Mesodermal cell (in vitro differentiated cells): ENCODE data around the gene SEPTIN3. TPM values are rescaled to one million over a fixed set of nuclear protein-coding genes. Genes with fewer than 3 reads are reported as not detected.
A peak's percentile ranks its signal among the peaks of the same experiment; 100 is the strongest.

Experiments used
- H3K27ac ChIP-seq: 2 replicates; pipeline ENCODE4 v1.7.0; 2013; ENCODE audit warnings: mild to moderate bottlenecking, low read depth, low read length, moderate library complexity; ENCODE audit not compliant: severe bottlenecking
- H3K36me3 ChIP-seq: 2 replicates; pipeline ENCODE4 v1.7.1; 2013; ENCODE audit warnings: mild to moderate bottlenecking, low read length, moderate library complexity; ENCODE audit not compliant: control insufficient read depth, insufficient read depth
- H3K4me1 ChIP-seq: one replicate; pipeline ENCODE4 v1.7.1; 2013; ENCODE audit warnings: mild to moderate bottlenecking, low read length; ENCODE audit not compliant: insufficient read depth, control insufficient read depth, poor library complexity, severe bottlenecking
- H3K4me3 ChIP-seq: 2 replicates; pipeline ENCODE4 v1.7.0; 2013; ENCODE audit warnings: low read length, control low read depth, mild to moderate bottlenecking; ENCODE audit not compliant: insufficient read depth, poor library complexity, severe bottlenecking; ENCODE audit errors: extremely low read depth
- H3K9me3 ChIP-seq: 2 replicates; pipeline ENCODE4 v1.7.1; 2013; ENCODE audit warnings: mild to moderate bottlenecking, low read length, moderate library complexity; ENCODE audit not compliant: control insufficient read depth
- WGBS, 2 experiments: methylation state at CpG; one replicate each; pipeline ENCODE4 v1.1.5; 2013; ENCODE audit warnings: missing lambda C conversion rate in 2 of 2; ENCODE audit not compliant: insufficient coverage in 2 of 2; 5-methylcytosine and 5-hydroxymethylcytosine counted together
- polyA plus RNA-seq, 2 experiments: library from polyadenylated mRNA; stranded (reverse); fragments of 50-300 nt; gene quantifications; one replicate each; pipeline ENCODE4 v1.2.3, GENCODE V29; 2013

SEPTIN3 gene
- polyA plus RNA-seq (2013, experiment 1 of 2), result 6.2 TPM
- polyA plus RNA-seq (2013, experiment 2 of 2), result 3.4 TPM

GRCh38 chr22:41969110-41969646, at the start of gene SEPTIN3:
SEPTIN3 (plus strand) TSS chr22:41969443; CDS start chr22:41971493, 2,050 bp downstream.
- Histone ChIP-seq H3K27ac (no peak within 1 kb of the TSS), H3K4me3 (no peak within 1 kb of the TSS), H3K9me3 (peaks cover 4% of the 10 kb centered on the region), H3K36me3 (no peaks in the 10 kb centered on the region), H3K4me1 (peaks cover 10% of the 10 kb centered on the region)
- 57 to 87% methylated on average over 3 to 5 of the region's 8 CpGs for WGBS, 2 experiments

GRCh38 chr22:41920271-41920976, 48.8 kb upstream of the SEPTIN3 start:
- Histone ChIP-seq H3K4me1 (peaks cover 4% of the 10 kb centered on the region), H3K36me3 (no peaks in the 10 kb centered on the region), H3K27ac (no peak overlapping the region), H3K4me3 (no peak overlapping the region), H3K9me3 (no peaks in the 10 kb centered on the region)
- WGBS, 2 experiments, result 80% methylated on average over 14 to 21 of the region's 21 CpGs

- Histone ChIP-seq H3K4me1 (no peaks in the 10 kb centered on the region), H3K27ac (no peak overlapping the region), H3K9me3 (no peaks in the 10 kb centered on the region), H3K36me3 (no peaks in the 10 kb centered on the region), H3K4me3 (no peak overlapping the region)
- no CpG with 5 or more reads among the region's 5 CpGs for WGBS, 2 experiments
These were observed 46.9 kb upstream of the SEPTIN3 start for GRCh38 chr22:41922328-41922727.

GRCh38 chr22:41922940-41923594, 46.2 kb upstream of the SEPTIN3 start:
- WGBS, 2 experiments, result 94 to 97% methylated on average over 4 of the region's 4 CpGs
- no peaks in the 10 kb centered on the region for H3K4me1 ChIP-seq
- H3K36me3 ChIP-seq, result no peaks in the 10 kb centered on the region
- no peak overlapping the region for H3K27ac ChIP-seq
- no peaks in the 10 kb centered on the region for H3K9me3 ChIP-seq
- H3K4me3 ChIP-seq, result no peak overlapping the region

- WGBS, 2 experiments, result 88 to 92% methylated on average over 8 to 12 of the region's 14 CpGs
- H3K36me3 ChIP-seq, result no peaks in the 10 kb centered on the region
- H3K4me1 ChIP-seq, result no peaks in the 10 kb centered on the region
- H3K4me3 ChIP-seq, result no peak overlapping the region
- H3K9me3 ChIP-seq, result no peaks in the 10 kb centered on the region
- H3K27ac ChIP-seq, result no peak overlapping the region
These were observed 45.5 kb upstream of the SEPTIN3 start for GRCh38 chr22:41923595-41924276.

- 4 to 6% methylated on average over 23 to 34 of the region's 48 CpGs for WGBS, 2 experiments
- no peaks in the 10 kb centered on the region for H3K36me3 ChIP-seq
- H3K9me3 ChIP-seq, result no peaks in the 10 kb centered on the region
- no peak overlapping the region for H3K27ac ChIP-seq
- peak overlapping the region; percentile 23 for H3K4me3 ChIP-seq
- H3K4me1 ChIP-seq, result no peaks in the 10 kb centered on the region
These were observed 43.3 kb upstream of the SEPTIN3 start for GRCh38 chr22:41925783-41926460.

- no peak overlapping the region for H3K27ac ChIP-seq
- H3K9me3 ChIP-seq, result no peaks in the 10 kb centered on the region
- WGBS, 2 experiments, result 84 to 85% methylated on average over 5 to 6 of the region's 6 CpGs
- no peak overlapping the region for H3K4me3 ChIP-seq
- no peaks in the 10 kb centered on the region for H3K4me1 ChIP-seq
- no peaks in the 10 kb centered on the region for H3K36me3 ChIP-seq
These were observed 41.4 kb upstream of the SEPTIN3 start for GRCh38 chr22:41927813-41928212.

GRCh38 chr22:41928593-41929417, 40.4 kb upstream of the SEPTIN3 start:
- H3K4me3 ChIP-seq, result no peak overlapping the region
- no peaks in the 10 kb centered on the region for H3K36me3 ChIP-seq
- 74 to 91% methylated on average over 5 to 13 of the region's 14 CpGs for WGBS, 2 experiments
- no peaks in the 10 kb centered on the region for H3K9me3 ChIP-seq
- no peak overlapping the region for H3K27ac ChIP-seq
- H3K4me1 ChIP-seq, result no peaks in the 10 kb centered on the region

GRCh38 chr22:41929418-41929810, 39.8 kb upstream of the SEPTIN3 start:
- no peaks in the 10 kb centered on the region for H3K4me1 ChIP-seq
- 70 to 86% methylated on average over 6 of the region's 8 CpGs for WGBS, 2 experiments
- H3K9me3 ChIP-seq, result no peaks in the 10 kb centered on the region
- no peaks in the 10 kb centered on the region for H3K36me3 ChIP-seq
- H3K4me3 ChIP-seq, result no peak overlapping the region
- no peak overlapping the region for H3K27ac ChIP-seq
